DMS53 (cell line): ENCODE data around the gene PAGE2B.
"Not testable (repeated sequence)": the region's sequence is repeated elsewhere in the genome, so short reads cannot be mapped to it uniquely, and the experiment has no call there.

Experiments used
- DNase-seq: peaks from one replicate; lab custom pipeline; 2025; lab: John Stamatoyannopoulos, UW

The PAGE2B gene

GRCh38 chrX:55074851-55075467 lies at the start of gene PAGE2B:
TSS of gene PAGE2B (plus strand) at chrX:55075030. CDS start at chrX:55076042, 1,012 bp downstream.
- no peak for DNase-seq

- no peak for DNase-seq
These were observed 48.7 kb upstream of the PAGE2B start for GRCh38 chrX:55026143-55026542.

- DNase-seq = no peak
These were observed 48.0 kb upstream of the PAGE2B start for GRCh38 chrX:55026840-55027239.

GRCh38 chrX:55028040-55028439 lies 46.8 kb upstream of the PAGE2B start:
- DNase-seq = no peak

- no peak for DNase-seq
These were observed 46.2 kb upstream of the PAGE2B start for GRCh38 chrX:55028611-55029010.

- no peak for DNase-seq
These were observed 45.5 kb upstream of the PAGE2B start for GRCh38 chrX:55029291-55029690.

- DNase-seq = no peak
These were observed 44.3 kb upstream of the PAGE2B start, which contains the start of gene ALAS2 for GRCh38 chrX:55030271-55031205. TSS of gene ALAS2 (minus strand) at chrX:55030977. CDS start at chrX:55026000, 4,977 bp downstream.

GRCh38 chrX:55033429-55033828 lies 41.4 kb upstream of the PAGE2B start:
- no peak for DNase-seq

GRCh38 chrX:55039471-55039870 lies 35.4 kb upstream of the PAGE2B start:
- no peak for DNase-seq

GRCh38 chrX:55041514-55041913 lies 33.3 kb upstream of the PAGE2B start:
- DNase-seq = no peak

- DNase-seq = not testable (repeated sequence)
These were observed 24.2 kb upstream of the PAGE2B start for GRCh38 chrX:55050599-55050998.

GRCh38 chrX:55056820-55057674 lies 17.8 kb upstream of the PAGE2B start:
- DNase-seq = peak; percentile 61

GRCh38 chrX:55057675-55058249 lies 17.1 kb upstream of the PAGE2B start:
- DNase-seq = peak; percentile 61

GRCh38 chrX:55067180-55067579 lies 7.7 kb upstream of the PAGE2B start:
- not testable (repeated sequence) for DNase-seq

GRCh38 chrX:55072286-55072685 lies 2.5 kb upstream of the PAGE2B start:
- no peak for DNase-seq

- no peak for DNase-seq
These were observed 14.1 kb downstream of the PAGE2B start, which contains the start of gene PAGE2 for GRCh38 chrX:55088795-55089489. TSS of gene PAGE2 (plus strand) at chrX:55089018. CDS start at chrX:55090021, 1,003 bp downstream.

GRCh38 chrX:55098691-55099090 lies 23.9 kb downstream of the PAGE2B start:
- no peak for DNase-seq

- no peak for DNase-seq
These were observed 24.3 kb downstream of the PAGE2B start for GRCh38 chrX:55099162-55099561.

- no peak for DNase-seq
These were observed 27.9 kb downstream of the PAGE2B start for GRCh38 chrX:55102754-55103153.

- DNase-seq = no peak
These were observed 32.4 kb downstream of the PAGE2B start for GRCh38 chrX:55107262-55107661.

- DNase-seq = no peak
These were observed 33.1 kb downstream of the PAGE2B start for GRCh38 chrX:55107911-55108310.
